A549 (cell line): ENCODE data around the gene UBTD2. TPM values are rescaled to one million over a fixed set of nuclear protein-coding genes. Genes with fewer than 3 reads are reported as not detected.

Experiments used
- ATAC-seq, 2 experiments: fragments of 200-7000 bp in 1 of 2; fragments of >200 bp in 1 of 2; cut with Nextera tagmentation in 1 of 2; cut with Tn5 transposase in 1 of 2; 3 replicates each; pipeline versions ENCODE4 v1.8.0 to v1.9.1; 2018 to 2020; ENCODE audit warnings: mild to moderate bottlenecking in 1 of 2, moderate library complexity in 1 of 2
- CTCF ChIA-PET: fragments of 300-600 bp; sonication (Branson Sonifier 250); formaldehyde crosslinking; extraction: SDS; loops from one replicate; lab custom pipeline; 2021; ENCODE audit warnings: antibody characterized with exemption, inconsistent platforms; lab: Yijun Ruan, JAX
- POLR2A ChIA-PET: fragments of 350-600 bp; formaldehyde crosslinking; extraction: SDS; loops from one replicate; lab custom pipeline; 2021; ENCODE audit warnings: antibody characterized with exemption, inconsistent platforms; lab: Yijun Ruan, JAX
- DNase-seq, 2 experiments: peaks; one replicate each; pipeline versions ENCODE4 v3.0.0 to v3.0.0-alpha.2; 2011 to 2016; ENCODE audit warnings: low read depth in 1 of 2, low spot score in 1 of 2
- FAIRE-seq: peaks from 2 replicates; lab custom pipeline; 2011; peaks lifted over from hg19 to GRCh38; lab: Jason Lieb, UNC
- H3K27ac ChIP-seq, 2 experiments: fragments of >200 bp; sonication (Bioruptor Twin); formaldehyde crosslinking; 3 replicates each; pipeline ENCODE4 v1.5.1; 2016 to 2017
- H3K4me1 ChIP-seq: fragments of >200 bp; sonication (Bioruptor Twin); formaldehyde crosslinking; 3 replicates; pipeline ENCODE4 v1.6.1; 2016
- H3K4me2 ChIP-seq: fragments of >200 bp; sonication (Bioruptor Twin); formaldehyde crosslinking; 3 replicates; pipeline ENCODE4 v1.6.1; 2016
- H3K4me3 ChIP-seq: fragments of >200 bp; sonication (Bioruptor Twin); formaldehyde crosslinking; 3 replicates; pipeline ENCODE4 v1.5.1; 2016
- H3K9me3 ChIP-seq: fragments of >200 bp; sonication (Bioruptor Twin); formaldehyde crosslinking; 3 replicates; pipeline ENCODE4 v1.6.1; 2016
- CBX8 ChIP-seq: fragments of 200-600 bp; sonication (generic); IDR thresholded peaks from 2 replicates; pipeline ENCODE4 v1.6.1; 2016
- CEBPB ChIP-seq, 2 experiments: fragments of >200 bp in 1 of 2; sonication (Bioruptor Twin) in 1 of 2; formaldehyde crosslinking in 1 of 2; IDR thresholded peaks; 2 replicates each; pipeline ENCODE4 v1.6.1; 2012 to 2016
- CHD2 ChIP-seq: fragments of 150-350 bp; IDR thresholded peaks from 2 replicates; pipeline ENCODE4 v1.6.1; 2014; ENCODE audit warnings: low read length; ENCODE audit not compliant: partially characterized antibody
- CHD4 ChIP-seq: fragments of 200-600 bp; sonication (generic); IDR thresholded peaks from 2 replicates; pipeline ENCODE4 v1.6.1; 2016; ENCODE audit warnings: antibody characterized with exemption, mild to moderate bottlenecking, borderline replicate concordance
- FOSL2 ChIP-seq, 2 experiments: fragments of 450-650 bp in 1 of 2; fragments of >200 bp in 1 of 2; sonication (Bioruptor Twin) in 1 of 2; formaldehyde crosslinking; IDR thresholded peaks; 2 replicates each; pipeline versions ENCODE4 v1.5.0 to v1.6.1; 2016 to 2020; ENCODE audit warnings: mild to moderate bottlenecking in 1 of 2, moderate library complexity in 1 of 2
- GATA3 ChIP-seq: IDR thresholded peaks from 2 replicates; pipeline ENCODE4 v1.6.1; 2012; ENCODE audit warnings: borderline replicate concordance
- HEYL ChIP-seq: fragments of 250-450 bp; sonication (Bioruptor Pico); IDR thresholded peaks from 2 replicates; pipeline ENCODE4 v1.8.0; 2021; ENCODE audit warnings: mild to moderate bottlenecking, moderate library complexity
- JUN ChIP-seq, 2 experiments: fragments of >200 bp; sonication (Bioruptor Twin); formaldehyde crosslinking; IDR thresholded peaks; 2 replicates in 1 of 2; 3 replicates in 1 of 2; pipeline ENCODE4 v1.6.1; 2016 to 2017
- JUNB ChIP-seq: fragments of >200 bp; sonication (Bioruptor Twin); formaldehyde crosslinking; IDR thresholded peaks from 2 replicates; pipeline ENCODE4 v1.6.1; 2016
- MAX ChIP-seq: IDR thresholded peaks from 2 replicates; pipeline ENCODE4 v1.6.1; 2012
- MAZ ChIP-seq: fragments of 150-350 bp; IDR thresholded peaks from 2 replicates; pipeline ENCODE4 v1.6.1; 2014; ENCODE audit warnings: antibody characterized with exemption, low read depth, low read length, borderline replicate concordance
- NFE2L2 ChIP-seq: fragments of 150-350 bp; conservative IDR thresholded peaks from 2 replicates; pipeline ENCODE4 v1.6.1; 2014; ENCODE audit warnings: low read length
- NPAS2 ChIP-seq: fragments of 250-450 bp; sonication (Bioruptor Pico); IDR thresholded peaks from 2 replicates; pipeline ENCODE4 v1.8.0; 2022; ENCODE audit warnings: mild to moderate bottlenecking, moderate library complexity, borderline replicate concordance
- PHF8 ChIP-seq: fragments of 200-600 bp; sonication (generic); IDR thresholded peaks from 2 replicates; pipeline ENCODE4 v1.6.1; 2016; ENCODE audit warnings: low read depth, mild to moderate bottlenecking, antibody characterized with exemption, moderate library complexity, borderline replicate concordance
- POLR2A ChIP-seq: IDR thresholded peaks from 2 replicates; pipeline ENCODE4 v1.6.1; 2012; ENCODE audit warnings: mild to moderate bottlenecking, low read length
- POLR2AphosphoS2 ChIP-seq: conservative IDR thresholded peaks from 2 replicates; pipeline ENCODE4 v1.6.1; 2012; ENCODE audit warnings: low read length, improper control_type of control experiment, inconsistent platforms
- RARB ChIP-seq: fragments of 250-450 bp; sonication (Bioruptor Pico); IDR thresholded peaks from 2 replicates; pipeline ENCODE4 v1.8.0; 2021; ENCODE audit warnings: mild to moderate bottlenecking, moderate library complexity
- RCOR1 ChIP-seq: fragments of 150-350 bp; IDR thresholded peaks from 2 replicates; pipeline ENCODE4 v1.6.1; 2014; ENCODE audit warnings: antibody characterized with exemption, low read length, low read depth
- RNF2 ChIP-seq: fragments of 200-600 bp; sonication (generic); IDR thresholded peaks from 2 replicates; pipeline ENCODE4 v1.6.1; 2016; ENCODE audit warnings: low read depth, mild to moderate bottlenecking, antibody characterized with exemption, moderate library complexity, borderline replicate concordance
- SMC3 ChIP-seq: fragments of >200 bp; sonication (Bioruptor Twin); formaldehyde crosslinking; IDR thresholded peaks from 3 replicates; pipeline ENCODE4 v1.6.1; 2018; ENCODE audit warnings: inconsistent platforms
- TFCP2L1 ChIP-seq: fragments of 250-450 bp; sonication (Bioruptor Pico); IDR thresholded peaks from 2 replicates; pipeline ENCODE4 v1.5.0; 2021; ENCODE audit warnings: mild to moderate bottlenecking
- ZC3H11A ChIP-seq: fragments of 450-650 bp; IDR thresholded peaks from 2 replicates; pipeline ENCODE4 v1.6.1; 2014; ENCODE audit warnings: antibody characterized with exemption, mild to moderate bottlenecking
- WGBS: methylation state at CpG from one replicate; pipeline ENCODE4 v1.1.6; 2017; ENCODE audit errors: missing lambda C conversion rate; 5-methylcytosine and 5-hydroxymethylcytosine counted together
- polyA plus RNA-seq, 4 experiments: library from polyadenylated mRNA; depleted of rRNA in 3 of 4; stranded (reverse); fragments of >200 nt; fragmentation: RNase III in 1 of 4; extraction: RNeasy Plus Mini Kit Qiagen cat#74134 plus additional on column Dnase treatment in 1 of 4; gene quantifications; 2 replicates in 3 of 4; 3 replicates in 1 of 4; pipeline ENCODE4 v1.2.3, GENCODE V29; 2011 to 2017
- TF ChIP-seq, protein P1 (sequence below): fragments of >200 bp; sonication (Bioruptor Twin); formaldehyde crosslinking; IDR thresholded peaks from 3 replicates; pipeline ENCODE4 v1.5.1; 2016
- TF ChIP-seq, protein P2 (sequence below): fragments of 250-450 bp; sonication (Bioruptor Pico); IDR thresholded peaks from 2 replicates; pipeline ENCODE4 v1.5.0; 2020; ENCODE audit warnings: low read depth, mild to moderate bottlenecking, moderate library complexity

Gene UBTD2
- polyA plus RNA-seq, 2 of the 4 experiments (the other 2 are of a cell fraction): 16.4 to 20.9 TPM

- FAIRE-seq: no peak
- Histone ChIP-seq H3K27ac (peak overlapping the region; percentile 77 to 88), H3K9me3 (no peaks in the 10 kb centered on the region), H3K4me1 (peaks cover 8% of the 10 kb centered on the region), H3K4me2 (peak overlapping the region; percentile 95), H3K4me3 (peak overlapping the region; percentile 94)
- POLR2A ChIA-PET: interaction anchor here (0.7 to 2.1 kb wide), 6 partner anchors 14 to 181 kb away, joined by 3 to 10 read pairs (median 6); partner anchors contain the start of genes FBXW11 and UBTD2
- 2% methylated on average over 40 of the region's 66 CpGs for WGBS
- TF ChIP-seq, protein P1, sequence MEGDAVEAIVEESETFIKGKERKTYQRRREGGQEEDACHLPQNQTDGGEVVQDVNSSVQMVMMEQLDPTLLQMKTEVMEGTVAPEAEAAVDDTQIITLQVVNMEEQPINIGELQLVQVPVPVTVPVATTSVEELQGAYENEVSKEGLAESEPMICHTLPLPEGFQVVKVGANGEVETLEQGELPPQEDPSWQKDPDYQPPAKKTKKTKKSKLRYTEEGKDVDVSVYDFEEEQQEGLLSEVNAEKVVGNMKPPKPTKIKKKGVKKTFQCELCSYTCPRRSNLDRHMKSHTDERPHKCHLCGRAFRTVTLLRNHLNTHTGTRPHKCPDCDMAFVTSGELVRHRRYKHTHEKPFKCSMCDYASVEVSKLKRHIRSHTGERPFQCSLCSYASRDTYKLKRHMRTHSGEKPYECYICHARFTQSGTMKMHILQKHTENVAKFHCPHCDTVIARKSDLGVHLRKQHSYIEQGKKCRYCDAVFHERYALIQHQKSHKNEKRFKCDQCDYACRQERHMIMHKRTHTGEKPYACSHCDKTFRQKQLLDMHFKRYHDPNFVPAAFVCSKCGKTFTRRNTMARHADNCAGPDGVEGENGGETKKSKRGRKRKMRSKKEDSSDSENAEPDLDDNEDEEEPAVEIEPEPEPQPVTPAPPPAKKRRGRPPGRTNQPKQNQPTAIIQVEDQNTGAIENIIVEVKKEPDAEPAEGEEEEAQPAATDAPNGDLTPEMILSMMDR: no peak
- TF ChIP-seq ZC3H11A (no peak), FOSL2 (IDR thresholded peaks at IDR 0.05) (no peak), FOSL2 (CRISPR knock-in tag; IDR thresholded peaks at IDR 0.05) (peak; percentile 18; the same call in 1 of the 2 replicates), NFE2L2 (no peak), POLR2A (peak; percentile 4; the same call in 1 of the 2 replicates), MAX (peak; percentile 42; the same call in 1 of the 2 replicates), SMC3 (no peak), JUN (IDR thresholded peaks at IDR 0.05) (no peak), CEBPB (IDR thresholded peaks at IDR 0.05) (no peak), GATA3 (no peak), CHD4 (peak; percentile 88; the same call in 1 of the 2 replicates), PHF8 (peak; percentile 31; the same call in 1 of the 2 replicates), RNF2 (peak; percentile 85; the same call in 1 of the 2 replicates), RCOR1 (no peak)
- CTCF ChIA-PET: interaction anchor here (0.6 to 8.0 kb wide), 22 partner anchors 12 to 771 kb away, joined by 3 to 93 read pairs (median 8); partner anchors contain the start of genes FBXW11 and FGF18
- DNase-seq: peak; percentile 58 to 79
- peak; percentile 54 to 57 for ATAC-seq
These were observed 96.2 kb downstream of the UBTD2 start for GRCh38 chr5:172187118-172188032.

GRCh38 chr5:172186114-172186695, 97.4 kb downstream of the UBTD2 start:
- POLR2A ChIA-PET: interaction anchor here (0.7 to 1.6 kb wide), 3 partner anchors 13 to 180 kb away, joined by 3 to 9 read pairs (median 3); partner anchors contain the start of genes FBXW11 and UBTD2
- FAIRE-seq: no peak
- H3K4me1 ChIP-seq: peaks cover 8% of the 10 kb centered on the region
- WGBS: 88% methylated on average over 13 of the region's 13 CpGs
- DNase-seq: no peak
- CTCF ChIA-PET: interaction anchor here (1.1 to 8.0 kb wide), 5 partner anchors 10 to 275 kb away, joined by 3 to 93 read pairs (median 6); no protein-coding TSS in a partner anchor
- peak overlapping the region in 1 of 2 experiments; percentile 88; a peak in 3 of 6 replicates for H3K27ac ChIP-seq
- ATAC-seq: no peak
- peak overlapping the region; percentile 95 for H3K4me2 ChIP-seq
- H3K4me3 ChIP-seq: no peak overlapping the region
- TF ChIP-seq MAZ (no peak), SMC3 (no peak), JUNB (no peak), HEYL (CRISPR knock-in tag) (no peak), CHD2 (no peak), POLR2AphosphoS2 (no peak), NPAS2 (CRISPR knock-in tag) (no peak), RARB (no peak), CBX8 (no peak), TFCP2L1 (CRISPR knock-in tag) (no peak), POLR2A (no peak)
- TF ChIP-seq, protein P2, sequence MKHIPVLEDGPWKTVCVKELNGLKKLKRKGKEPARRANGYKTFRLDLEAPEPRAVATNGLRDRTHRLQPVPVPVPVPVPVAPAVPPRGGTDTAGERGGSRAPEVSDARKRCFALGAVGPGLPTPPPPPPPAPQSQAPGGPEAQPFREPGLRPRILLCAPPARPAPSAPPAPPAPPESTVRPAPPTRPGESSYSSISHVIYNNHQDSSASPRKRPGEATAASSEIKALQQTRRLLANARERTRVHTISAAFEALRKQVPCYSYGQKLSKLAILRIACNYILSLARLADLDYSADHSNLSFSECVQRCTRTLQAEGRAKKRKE (CRISPR knock-in tag): no peak
- TF ChIP-seq, all 56 proteins: peak for 0
- H3K9me3 ChIP-seq: no peaks in the 10 kb centered on the region
